ENCODE results near the gene PLEKHO2. TPM values are rescaled to one million over a fixed set of nuclear protein-coding genes. Genes with fewer than 3 reads are reported as not detected.

PLEKHO2 gene
- total and polyA plus RNA-seq, 2 of the 8 experiments (the other 6 are each of a cell fraction or from before 2014, with no cell fraction given): 16.9 to 20.1 TPM

GRCh38 chr15:64888336-64888735, 46.6 kb downstream of the PLEKHO2 start (continued):
- no peak for TF ChIP-seq PHF8 (conservative IDR thresholded peaks at IDR 0.05; ENCODE audit: low read depth, low read length)

All from H1 (cell line).